Measurements from ENCODE around the gene GALNT9.

- no peak for TF ChIP-seq EZH2 (IDR thresholded peaks at IDR 0.05; ENCODE audit: borderline replicate concordance, insufficient read depth, low read length, poor library complexity, severe bottlenecking)
- no peak for TF ChIP-seq TAF1 (IDR thresholded peaks at IDR 0.05; ENCODE audit: low read depth)
- no peak for TF ChIP-seq CTCF (IDR thresholded peaks at IDR 0.05; ENCODE audit: poor library complexity, severe bottlenecking)
Measured at GRCh38 chr12:132353811-132354210, 24.4 kb upstream of the GALNT9 start.
